ENCODE results near the gene IGFBP2. TPM values are rescaled to one million over a fixed set of nuclear protein-coding genes. Genes with fewer than 3 reads are reported as not detected.

The IGFBP2 gene
- total RNA-seq, 1 experiment from 2014 or later: 54.8 TPM

- no peaks in the 10 kb centered on the region for H3K36me3 ChIP-seq (ENCODE audit: control insufficient read depth, insufficient read depth, low read length)
- POLR2A ChIA-PET: no interaction called here
- CTCF ChIA-PET: no interaction called here
Observed at GRCh38 chr2:216661051-216661450, 27.8 kb downstream of the IGFBP2 start.

GRCh38 chr2:216661639-216662375 lies 28.6 kb downstream of the IGFBP2 start:
- in situ Hi-C loops (cut with HindIII; ENCODE audit: low pct_unique_long_range_greater_than_20kb, low sequenced_read_pairs): no loop called here
- Histone ChIP-seq H3K27me3 (ENCODE audit: control insufficient read depth, insufficient read depth, low read length) (no peaks in the 10 kb centered on the region), H3K36me3 (ENCODE audit: control insufficient read depth, insufficient read depth, low read length) (no peaks in the 10 kb centered on the region), H3K4me3 (ENCODE audit: low read depth in 2 of 2, low read length in 2 of 2) (no peak overlapping the region), H3K27ac (ENCODE audit: low read length) (no peak overlapping the region), H3K4me1 (ENCODE audit: control insufficient read depth, insufficient read depth, low read length) (no peaks in the 10 kb centered on the region), H3K9me3 (ENCODE audit: control insufficient read depth, insufficient read depth, low read depth, low read length) (no peaks in the 10 kb centered on the region)
- TF ChIP-seq CTCF (IDR thresholded peaks at IDR 0.05): no peak; the same call in 1 of the 2 replicates
- no peak for TF ChIP-seq POLR2AphosphoS5 (IDR thresholded peaks at IDR 0.05; ENCODE audit: low read depth, low read length)
- TF ChIP-seq REST (IDR thresholded peaks at IDR 0.05; ENCODE audit: insufficient read depth in 1 of 2, low read depth in 2 of 2, low read length in 1 of 2): no peak
- no peak for TF ChIP-seq TCF7L2 (IDR thresholded peaks at IDR 0.05; ENCODE audit: low read depth, low read length)
- TF ChIP-seq SIN3A (IDR thresholded peaks at IDR 0.05; ENCODE audit: borderline replicate concordance, insufficient read depth, low read depth, low read length): no peak
- no TSS peak for BruUV-seq (replicated peaks)
- CTCF ChIA-PET: interaction anchor here (0.5 kb wide), 1 partner anchor 9 kb away, joined by 3 read pairs; no protein-coding TSS in a partner anchor
- ATAC-seq (no peak), DNase-seq (ENCODE audit: low read depth, low spot score) (no peak)
- POLR2A ChIA-PET: interaction anchor here (0.6 kb wide), 1 partner anchor 32 kb away, joined by 20 read pairs; no protein-coding TSS in a partner anchor
- intact Hi-C loops (cut with micrococcal nuclease; ENCODE audit: unreplicated experiment): no loop called here

More at GRCh38 chr2:216661051-216661450, 27.8 kb downstream of the IGFBP2 start:
- Histone ChIP-seq H3K4me3 (ENCODE audit: low read depth in 2 of 2, low read length in 2 of 2) (no peak overlapping the region), H3K4me1 (ENCODE audit: control insufficient read depth, insufficient read depth, low read length) (no peaks in the 10 kb centered on the region), H3K27ac (ENCODE audit: low read length) (no peak overlapping the region), H3K27me3 (ENCODE audit: control insufficient read depth, insufficient read depth, low read length) (no peaks in the 10 kb centered on the region), H3K9me3 (ENCODE audit: control insufficient read depth, insufficient read depth, low read depth, low read length) (no peaks in the 10 kb centered on the region)
- TF ChIP-seq SIN3A (IDR thresholded peaks at IDR 0.05; ENCODE audit: borderline replicate concordance, insufficient read depth, low read depth, low read length): no peak
- no peak for TF ChIP-seq POLR2AphosphoS5 (IDR thresholded peaks at IDR 0.05; ENCODE audit: low read depth, low read length)
- TF ChIP-seq CTCF (IDR thresholded peaks at IDR 0.05): no peak
- no peak for DNase-seq (ENCODE audit: low read depth, low spot score)
- intact Hi-C loops (cut with micrococcal nuclease; ENCODE audit: unreplicated experiment) (no loop called here), in situ Hi-C loops (cut with HindIII; ENCODE audit: low pct_unique_long_range_greater_than_20kb, low sequenced_read_pairs) (no loop called here)
- no TSS peak for BruUV-seq (replicated peaks)
- ATAC-seq: no peak
